COLO668 (cell line): ENCODE data around the gene RAB11B.
"Not testable (repeated sequence)": the region's sequence is repeated elsewhere in the genome, so short reads cannot be mapped to it uniquely, and the experiment has no call there.

Experiments used
- DNase-seq: peaks from one replicate; lab custom pipeline; 2025; ENCODE audit not compliant: unreplicated experiment; lab: John Stamatoyannopoulos, UW

Gene RAB11B

DNA sequence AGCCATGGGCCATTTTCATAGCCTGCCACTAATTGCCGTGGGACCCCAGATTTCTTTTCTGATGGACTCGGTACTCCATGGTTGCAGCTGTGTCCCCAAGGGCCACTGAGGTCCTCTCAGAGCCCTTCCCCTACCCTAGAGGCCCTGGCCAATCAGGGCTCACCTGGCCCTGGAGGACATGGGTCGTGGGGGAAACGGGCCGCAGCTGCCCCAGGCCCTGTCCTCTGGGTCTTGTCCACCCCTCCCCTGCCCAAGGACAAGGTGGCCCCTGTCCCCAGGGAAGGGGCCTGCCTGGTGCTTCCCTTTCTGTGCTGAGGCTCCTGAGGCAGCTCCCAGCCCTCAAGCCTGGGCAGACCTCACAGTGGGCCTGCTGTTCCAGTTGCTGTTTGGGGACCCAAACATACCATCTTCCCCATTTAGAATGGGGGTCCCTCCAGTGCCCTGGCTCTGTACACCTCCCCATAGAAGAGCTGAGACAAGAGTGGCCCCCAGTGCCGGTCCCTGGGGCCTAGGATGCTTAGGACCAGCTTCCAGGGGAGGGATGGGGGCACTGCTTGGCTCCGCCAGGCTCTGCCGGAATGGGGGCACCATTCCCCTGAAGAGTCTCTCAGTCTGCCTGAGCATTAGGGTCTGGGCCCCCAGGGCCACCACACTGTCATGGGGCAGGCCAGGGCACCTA is 3.2 kb downstream of the RAB11B start:
- DNase-seq = no peak

DNA sequence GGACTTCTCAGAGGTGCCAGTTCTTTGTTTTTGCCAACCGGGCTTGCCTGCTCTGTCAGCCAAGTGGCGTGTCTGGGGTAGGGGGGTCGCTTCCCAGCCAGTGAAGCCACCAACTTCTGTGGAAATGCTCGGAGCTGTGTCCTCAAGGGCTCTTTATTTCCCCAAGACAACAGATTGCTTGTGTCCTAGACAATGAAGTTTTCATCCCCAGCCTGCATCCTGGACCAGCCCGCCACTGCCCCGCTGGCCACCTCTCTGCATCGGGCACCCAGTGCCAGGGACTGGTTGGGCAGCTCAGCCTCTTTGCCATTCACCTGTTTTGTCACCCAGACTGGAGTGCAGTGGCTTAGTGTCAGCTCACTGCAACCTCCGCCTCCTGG is 3.7 kb downstream of the RAB11B start:
- DNase-seq = no peak

- DNase-seq = no peak
Measured at GRCh38 chr19:8395621-8396082, 5.5 kb downstream of the RAB11B start.

- no peak for DNase-seq
Measured at GRCh38 chr19:8396185-8396562, 6.0 kb downstream of the RAB11B start.

DNA sequence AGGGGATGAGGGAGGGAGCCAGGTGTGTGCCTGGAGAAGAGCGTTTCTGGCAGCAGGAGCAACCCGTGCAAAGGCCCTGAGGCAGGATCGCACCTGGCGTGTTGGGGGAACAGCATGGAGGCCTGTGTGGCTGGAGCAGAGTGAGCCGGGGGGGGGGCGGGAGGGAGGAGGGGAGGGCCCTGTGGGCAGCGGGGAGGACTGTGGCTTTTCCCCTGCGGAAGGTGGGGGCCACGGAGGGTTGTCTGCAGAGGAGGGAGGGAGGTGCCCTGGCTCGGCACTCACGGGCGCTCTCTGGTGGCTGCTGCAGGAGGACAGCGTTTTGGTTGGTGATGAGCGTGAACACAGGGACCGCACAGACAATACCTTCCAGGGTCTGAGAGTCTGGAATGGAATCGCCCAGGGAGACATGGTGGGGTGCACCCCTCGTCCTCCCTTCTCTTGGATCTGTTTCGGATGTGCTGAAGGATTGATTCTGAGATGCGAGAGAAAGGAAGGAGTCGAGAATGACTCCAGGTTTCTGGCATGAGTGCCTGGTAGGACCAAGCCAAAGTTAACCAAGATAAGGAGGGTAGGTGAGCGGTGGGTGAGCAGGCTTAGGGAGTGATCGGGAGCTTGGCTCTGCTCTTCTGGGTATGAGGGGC is 6.5 kb downstream of the RAB11B start:
- DNase-seq = peak; percentile 29

DNA sequence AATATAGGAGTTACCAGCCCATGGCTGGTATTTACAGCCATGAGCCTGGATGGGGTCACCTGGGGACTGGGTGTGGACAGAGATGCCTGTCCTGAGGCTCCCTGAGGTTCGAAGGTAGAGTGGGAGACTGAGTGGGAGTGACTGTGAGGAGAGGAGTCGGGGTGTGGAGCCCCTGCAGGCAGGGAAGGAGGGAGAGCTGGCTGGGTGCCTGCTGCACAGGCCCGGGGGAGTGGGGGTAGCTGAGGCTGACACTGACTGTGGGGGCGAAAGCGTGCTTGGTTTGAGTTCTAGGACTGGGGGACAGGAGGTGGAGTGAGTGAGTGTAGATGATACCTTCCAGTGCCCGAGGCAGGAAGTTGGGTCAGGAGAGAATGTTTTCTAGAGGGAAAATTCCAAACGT is 7.1 kb downstream of the RAB11B start:
- no peak for DNase-seq

DNA sequence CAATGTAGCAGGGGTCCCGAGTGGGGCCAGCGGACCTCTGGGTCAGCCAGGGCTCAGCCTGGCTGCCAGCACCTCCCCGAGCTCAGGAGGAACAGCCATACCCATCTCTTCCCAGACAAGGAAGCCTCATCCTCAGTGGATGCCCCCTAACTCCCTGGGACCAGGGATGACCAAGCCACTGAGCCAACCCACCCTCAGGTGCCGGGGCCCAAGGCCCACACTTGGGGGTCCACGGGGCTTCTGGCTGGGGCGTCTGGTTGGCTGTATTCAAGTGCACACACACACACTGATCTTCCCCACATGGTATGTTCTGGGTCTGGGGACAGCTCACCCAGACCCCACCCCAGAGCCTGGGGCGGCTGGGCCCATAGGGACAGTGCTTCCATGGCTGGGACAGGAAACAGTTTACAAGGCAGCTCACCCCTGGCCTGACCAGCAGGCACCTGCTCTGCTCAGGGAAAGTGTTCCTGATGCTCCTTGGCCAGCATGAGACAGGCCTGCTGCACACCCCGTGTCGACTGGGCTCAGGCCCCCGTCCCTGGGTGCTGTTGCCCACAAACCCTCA is 7.7 kb downstream of the RAB11B start:
- DNase-seq = no peak

GRCh38 chr19:8398311-8398771 is 8.2 kb downstream of the RAB11B start:
- no peak for DNase-seq

- no peak for DNase-seq
Measured at GRCh38 chr19:8399681-8400188, 9.6 kb downstream of the RAB11B start.

- DNase-seq = no peak
Measured at GRCh38 chr19:8401981-8402411, 11.8 kb downstream of the RAB11B start.

GRCh38 chr19:8403098-8403819 is 13.1 kb downstream of the RAB11B start:
- no peak for DNase-seq

DNA sequence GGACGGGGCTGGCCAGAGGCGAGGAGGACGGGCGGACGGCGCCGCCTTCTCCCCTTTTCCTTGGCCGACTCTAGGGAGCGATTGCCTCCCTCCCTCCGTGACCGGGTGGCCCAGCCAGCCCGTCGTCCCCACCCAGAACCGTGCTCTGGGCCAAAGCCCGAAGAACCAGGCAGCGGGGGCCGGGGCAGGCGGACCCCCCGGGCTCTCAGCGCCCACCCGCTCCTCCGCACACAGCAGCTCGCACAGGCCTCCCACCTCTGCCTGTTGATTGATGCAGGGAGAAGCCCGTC is 13.6 kb downstream of the RAB11B start:
- DNase-seq = no peak

GRCh38 chr19:8404391-8405151 is 14.4 kb downstream of the RAB11B start:
- no peak for DNase-seq

GRCh38 chr19:8410718-8411117 is 20.6 kb downstream of the RAB11B start:
- DNase-seq = not testable (repeated sequence)

GRCh38 chr19:8412783-8413628 is 22.8 kb downstream of the RAB11B start, which contains the start of gene MARCHF2:
Gene MARCHF2 (plus strand): TSS chr19:8413305. CDS start chr19:8421841, 8,536 bp downstream.
- peak; percentile 97 for DNase-seq

- no peak for DNase-seq
Measured at GRCh38 chr19:8413629-8413995, 23.5 kb downstream of the RAB11B start.

GRCh38 chr19:8416796-8417195 is 26.6 kb downstream of the RAB11B start:
- DNase-seq = no peak

GRCh38 chr19:8421484-8422461 is 31.6 kb downstream of the RAB11B start:
- no peak for DNase-seq

- peak; percentile 42 for DNase-seq
Measured at GRCh38 chr19:8423817-8424223, 33.7 kb downstream of the RAB11B start.
